T-helper 9 cell (primary cell): Measurements from ENCODE around the gene GABRD.
"Not testable (repeated sequence)": the region's sequence is repeated elsewhere in the genome, so short reads cannot be mapped to it uniquely, and the experiment has no call there.

Experiments used
- DNase-seq: peaks from one replicate; pipeline ENCODE4 v3.0.0-alpha.2; 2020
- total RNA-seq, 2 donors: gene quantifications; one replicate each; lab custom pipeline; 2026; lab: John Stamatoyannopoulos, UW

GABRD gene, protein sequence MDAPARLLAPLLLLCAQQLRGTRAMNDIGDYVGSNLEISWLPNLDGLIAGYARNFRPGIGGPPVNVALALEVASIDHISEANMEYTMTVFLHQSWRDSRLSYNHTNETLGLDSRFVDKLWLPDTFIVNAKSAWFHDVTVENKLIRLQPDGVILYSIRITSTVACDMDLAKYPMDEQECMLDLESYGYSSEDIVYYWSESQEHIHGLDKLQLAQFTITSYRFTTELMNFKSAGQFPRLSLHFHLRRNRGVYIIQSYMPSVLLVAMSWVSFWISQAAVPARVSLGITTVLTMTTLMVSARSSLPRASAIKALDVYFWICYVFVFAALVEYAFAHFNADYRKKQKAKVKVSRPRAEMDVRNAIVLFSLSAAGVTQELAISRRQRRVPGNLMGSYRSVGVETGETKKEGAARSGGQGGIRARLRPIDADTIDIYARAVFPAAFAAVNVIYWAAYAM
- 0 reads per million in 2 donors for total RNA-seq

DNA sequence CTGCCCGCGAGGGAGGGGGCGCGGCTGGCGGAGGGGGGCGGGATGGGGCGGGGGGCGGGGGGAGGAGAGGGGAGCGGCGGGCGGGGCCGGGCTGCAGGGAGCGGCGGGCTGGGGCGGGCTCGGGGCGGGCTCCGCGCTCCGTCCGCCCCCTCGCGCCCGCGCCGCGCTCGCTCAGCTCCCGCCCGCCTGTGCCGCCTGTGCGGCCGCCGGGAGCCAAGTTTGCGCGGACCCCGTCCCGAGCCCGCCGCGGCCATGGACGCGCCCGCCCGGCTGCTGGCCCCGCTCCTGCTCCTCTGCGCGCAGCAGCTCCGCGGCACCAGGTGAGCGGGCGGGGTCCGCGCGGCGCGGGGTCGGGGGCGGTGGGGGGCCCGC, at the start of gene GABRD:
Gene GABRD (plus strand): TSS at position 174 of the 372 bp plus-strand sequence. CDS start 79 bp downstream, at position 253.
- DNase-seq, result no peak

DNA sequence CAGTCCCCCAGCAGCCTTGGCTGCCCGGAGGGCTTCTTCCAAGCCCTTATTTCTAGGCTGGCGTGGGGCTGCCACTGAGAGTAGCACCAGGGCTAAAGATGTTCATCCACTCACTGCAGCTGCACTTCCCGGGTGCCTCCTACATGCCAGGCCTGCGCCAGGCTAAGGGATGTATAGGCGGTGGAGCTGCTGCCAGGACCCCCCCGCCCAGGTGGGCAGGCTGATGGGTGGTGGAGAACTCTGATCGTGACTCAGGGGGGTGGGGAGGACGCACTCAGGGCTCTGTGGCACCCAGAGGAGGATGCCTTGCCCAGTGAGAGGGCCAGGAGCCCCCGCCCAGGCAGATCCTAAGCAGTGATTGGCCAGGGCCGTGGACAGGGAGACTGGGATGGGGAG, 49.6 kb upstream of the GABRD start:
- no peak for DNase-seq

- no peak for DNase-seq
Observed at GRCh38 chr1:1969953-1970716, 49.0 kb upstream of the GABRD start.

DNA sequence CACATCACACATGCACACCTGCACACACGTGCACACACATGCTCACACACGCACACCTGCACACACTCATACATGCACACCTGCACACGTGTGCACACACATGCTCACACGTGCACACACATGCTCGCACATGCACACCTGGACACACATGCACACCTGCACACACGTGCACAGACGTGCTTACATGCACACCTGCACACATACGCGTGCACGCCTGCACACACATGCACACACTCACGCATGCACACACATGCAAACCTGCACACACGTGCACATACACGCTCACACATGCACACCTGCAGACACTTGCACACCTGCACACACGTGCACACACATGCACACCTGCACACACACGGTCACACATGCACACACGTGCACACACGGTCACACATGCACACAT, 48.1 kb upstream of the GABRD start:
- no peak for DNase-seq

- DNase-seq, result no peak
Observed at GRCh38 chr1:1971688-1972087, 47.5 kb upstream of the GABRD start.

DNA sequence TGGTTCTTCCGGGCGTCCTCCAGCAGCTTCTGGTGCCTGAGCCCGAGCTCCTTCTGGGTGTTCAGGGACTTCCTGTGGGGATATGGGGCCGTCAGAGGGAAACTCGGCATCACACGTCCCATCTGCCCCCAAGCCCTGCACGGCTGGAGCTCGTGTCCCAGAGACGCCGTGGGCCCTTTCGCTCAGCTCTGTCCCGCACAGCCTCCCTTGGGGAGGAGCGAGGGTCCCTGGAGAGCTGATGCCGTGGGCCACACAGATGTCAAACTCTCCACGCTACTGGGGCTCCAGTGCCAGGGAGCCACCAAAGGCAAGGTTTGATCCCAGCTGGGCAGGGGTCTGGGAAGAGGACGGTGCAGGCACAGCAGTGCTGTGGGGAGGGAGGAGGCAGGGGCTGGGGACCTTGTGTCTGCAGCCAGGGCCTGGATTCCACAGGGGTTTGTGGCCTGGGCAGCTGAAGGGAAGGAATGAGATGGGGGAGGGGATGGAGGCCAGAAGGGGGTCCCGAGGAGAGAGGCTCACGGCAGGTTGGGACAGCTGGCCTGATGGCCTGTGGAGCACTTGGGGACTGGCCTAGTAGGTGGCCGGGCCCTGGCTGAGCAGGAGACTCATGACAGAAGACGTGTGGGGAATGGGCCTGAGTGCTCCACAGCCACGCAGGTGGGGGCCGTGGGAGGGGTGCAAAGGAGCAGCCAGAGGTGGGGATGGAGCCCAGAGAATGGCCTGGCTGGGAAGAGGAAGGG, 46.0 kb upstream of the GABRD start:
- DNase-seq, result no peak

DNA sequence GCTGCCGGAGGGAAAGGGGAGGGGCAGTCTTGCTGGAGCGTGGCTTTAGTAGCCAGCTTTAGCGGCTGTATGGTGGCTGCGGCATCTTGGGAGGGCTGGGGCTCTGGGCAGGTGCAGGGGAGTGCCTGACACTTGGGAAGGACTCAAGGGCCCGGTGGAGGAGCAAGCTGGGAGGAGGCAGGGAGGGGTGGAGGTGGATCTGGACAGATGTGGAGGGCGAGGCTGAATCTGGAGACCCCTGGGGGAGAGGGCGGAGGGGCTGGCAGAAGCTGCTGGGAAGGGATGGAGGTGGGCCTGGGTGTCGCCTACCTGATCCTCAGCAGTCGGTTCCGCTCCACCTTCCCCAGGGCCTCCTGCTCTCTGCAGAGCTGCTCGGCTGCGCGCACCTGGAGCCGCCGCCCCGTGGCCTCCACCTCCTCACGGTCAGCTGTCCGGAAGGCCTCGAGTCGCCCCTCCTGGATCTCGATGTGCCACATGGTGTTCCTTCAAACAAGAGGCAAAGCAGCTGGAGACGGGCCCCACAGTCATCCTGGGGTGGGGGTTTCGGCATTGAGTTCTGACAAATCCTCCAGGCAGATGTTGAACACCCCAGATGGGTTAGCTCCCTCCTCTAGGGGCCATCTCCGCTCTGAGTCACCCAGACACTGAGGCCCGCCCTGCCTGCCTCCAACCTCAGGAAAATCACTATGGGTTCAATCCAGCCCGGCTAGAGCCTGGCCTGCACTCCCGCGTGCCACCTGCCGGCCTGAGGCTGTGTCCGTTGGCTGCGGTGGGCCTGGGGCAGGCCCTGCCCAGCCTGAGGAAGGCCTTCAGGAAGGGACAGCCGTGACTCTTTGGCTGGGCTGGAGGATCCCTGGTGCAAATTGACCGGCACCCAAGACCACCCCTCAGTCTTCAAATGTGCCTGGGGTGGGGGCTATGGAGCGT, 45.2 kb upstream of the GABRD start:
- DNase-seq, result no peak

- DNase-seq, result no peak
Observed at GRCh38 chr1:1974834-1975233, 44.3 kb upstream of the GABRD start.

DNA sequence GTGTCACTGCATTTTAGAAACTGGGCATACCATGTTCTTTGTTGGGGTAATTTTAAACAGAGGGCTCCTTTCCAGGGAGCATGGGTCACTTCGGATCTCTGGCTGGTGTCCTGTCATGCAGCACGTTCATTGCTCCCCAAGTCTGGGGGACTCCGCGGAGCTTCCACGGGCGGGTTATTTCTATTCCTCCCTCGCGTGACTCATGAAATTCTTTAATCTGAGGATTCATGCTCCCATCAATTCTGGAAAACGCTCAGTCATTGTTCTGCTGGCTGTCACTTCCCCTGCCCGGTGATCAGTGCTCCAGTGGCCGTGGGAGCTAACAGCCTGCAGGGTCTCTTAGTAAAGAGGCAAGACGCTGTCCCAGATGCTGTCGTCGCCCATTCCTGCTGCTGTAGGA, 43.6 kb upstream of the GABRD start:
- DNase-seq, result no peak

DNA sequence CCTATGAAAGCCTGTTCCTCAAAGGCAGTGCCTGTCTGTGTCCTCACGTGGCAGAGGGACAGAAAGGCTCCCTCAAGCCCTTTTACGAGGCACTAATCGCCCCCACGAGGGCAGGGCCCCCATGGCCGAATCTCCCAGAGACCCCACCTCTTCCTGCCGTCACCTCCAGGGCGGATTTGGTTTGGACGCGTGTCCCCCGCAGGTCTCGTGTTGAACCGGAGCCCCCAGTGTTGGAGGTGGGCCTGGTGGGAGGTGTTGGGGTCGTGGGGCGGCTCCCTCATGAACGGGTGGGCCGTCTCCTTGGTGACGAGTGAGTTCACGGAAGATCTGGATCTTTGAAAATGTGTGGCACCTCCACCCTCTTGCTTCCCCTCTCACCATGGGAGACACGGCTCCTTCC, 43.1 kb upstream of the GABRD start:
- no peak for DNase-seq

GRCh38 chr1:1978108-1978507, 41.0 kb upstream of the GABRD start:
- DNase-seq, result no peak

GRCh38 chr1:1978690-1979481, 40.3 kb upstream of the GABRD start:
- DNase-seq, result not testable (repeated sequence)

- no peak for DNase-seq
Observed at GRCh38 chr1:1979482-1980165, 39.5 kb upstream of the GABRD start.

DNA sequence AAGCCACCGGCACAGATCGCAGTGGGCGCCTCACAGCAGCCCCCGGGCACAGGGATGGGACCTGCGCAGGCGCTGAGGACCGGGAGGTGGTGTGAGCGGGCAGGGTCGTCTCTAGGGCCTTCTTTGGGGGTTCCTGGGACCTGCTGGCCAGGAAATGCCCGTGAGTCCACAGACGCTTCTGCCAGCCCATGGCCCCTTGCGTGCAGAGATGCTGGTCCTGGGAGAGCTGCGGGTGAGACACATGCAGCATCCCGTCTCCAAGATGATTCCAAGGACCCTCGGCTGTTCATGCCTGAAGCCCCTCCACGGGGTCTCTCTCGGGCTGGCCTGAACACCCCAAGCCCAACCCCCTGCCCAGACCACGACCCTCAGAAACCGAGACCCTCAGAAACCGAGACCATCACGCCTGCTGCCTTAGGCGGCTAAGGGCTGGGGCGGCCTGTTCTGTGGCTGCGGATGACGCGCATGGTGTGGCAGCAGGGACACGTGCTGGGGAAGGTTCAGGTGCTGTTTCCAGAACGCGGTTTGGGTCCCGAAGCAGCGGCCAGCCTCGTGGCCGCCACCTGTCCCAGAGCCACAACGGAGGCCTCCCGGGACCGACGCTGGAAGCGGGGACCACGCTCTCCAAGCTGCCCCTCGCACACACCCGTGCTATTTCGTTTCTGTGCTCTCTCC, 38.5 kb upstream of the GABRD start:
- no peak for DNase-seq

DNA sequence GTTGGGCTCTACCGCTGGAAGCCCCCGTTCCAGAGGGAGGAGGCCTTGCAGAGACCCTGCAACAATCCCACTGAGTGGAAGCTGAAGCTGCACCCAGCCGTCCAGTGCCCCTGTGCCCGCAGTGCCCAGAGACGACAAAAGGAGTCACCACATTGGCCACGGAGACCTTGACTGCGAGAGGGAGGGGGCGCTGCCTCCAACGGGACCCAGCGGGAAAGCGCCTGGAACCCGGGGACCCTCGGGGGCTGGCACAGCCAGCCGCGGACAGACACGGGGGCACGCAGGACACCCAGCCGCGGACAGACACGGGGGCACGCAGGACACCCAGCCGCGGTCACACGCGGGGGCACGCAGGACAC, 38.0 kb upstream of the GABRD start:
- no peak for DNase-seq

- DNase-seq, result not testable (repeated sequence)
Observed at GRCh38 chr1:1981631-1982327, 37.4 kb upstream of the GABRD start.

DNA sequence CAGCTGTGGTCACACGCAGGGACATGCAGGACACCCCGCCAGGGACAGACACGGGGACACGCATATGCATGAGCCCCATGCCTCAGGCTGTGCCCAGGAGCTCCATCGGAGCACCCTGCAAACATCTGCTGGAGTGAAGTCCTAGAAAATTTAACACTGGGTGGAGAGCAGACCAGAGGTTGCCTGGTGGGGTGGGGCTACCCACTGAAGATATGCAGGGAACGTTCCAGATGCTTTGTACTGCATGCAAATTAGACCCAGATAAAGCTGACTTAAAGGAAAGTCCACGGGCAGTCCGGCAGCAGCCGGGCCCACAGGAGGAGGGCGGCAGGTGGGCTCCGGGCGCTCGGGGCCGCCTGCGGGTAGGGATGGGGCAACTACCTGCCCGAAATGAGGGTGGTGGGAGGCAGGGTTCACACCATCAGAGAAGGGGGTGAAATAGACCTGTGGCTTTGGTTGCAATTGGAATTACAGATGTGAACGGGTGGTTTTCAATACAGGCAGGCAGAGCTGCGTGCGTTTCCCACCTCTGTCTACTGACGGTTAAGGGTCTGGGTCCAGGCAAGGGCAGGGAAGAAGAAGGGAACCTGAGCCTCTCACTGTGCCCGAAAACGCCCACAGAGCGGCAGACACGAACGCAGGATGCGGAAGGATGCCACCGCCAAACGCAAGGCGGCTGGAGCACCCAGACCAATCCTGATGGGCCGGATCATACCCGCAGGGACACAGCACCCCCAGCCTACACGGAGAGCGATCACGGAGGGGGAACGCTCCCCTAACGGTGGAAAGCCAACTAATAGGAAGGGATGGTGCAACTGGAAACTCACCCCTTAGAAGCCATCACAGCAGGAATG, 36.5 kb upstream of the GABRD start:
- DNase-seq, result no peak

DNA sequence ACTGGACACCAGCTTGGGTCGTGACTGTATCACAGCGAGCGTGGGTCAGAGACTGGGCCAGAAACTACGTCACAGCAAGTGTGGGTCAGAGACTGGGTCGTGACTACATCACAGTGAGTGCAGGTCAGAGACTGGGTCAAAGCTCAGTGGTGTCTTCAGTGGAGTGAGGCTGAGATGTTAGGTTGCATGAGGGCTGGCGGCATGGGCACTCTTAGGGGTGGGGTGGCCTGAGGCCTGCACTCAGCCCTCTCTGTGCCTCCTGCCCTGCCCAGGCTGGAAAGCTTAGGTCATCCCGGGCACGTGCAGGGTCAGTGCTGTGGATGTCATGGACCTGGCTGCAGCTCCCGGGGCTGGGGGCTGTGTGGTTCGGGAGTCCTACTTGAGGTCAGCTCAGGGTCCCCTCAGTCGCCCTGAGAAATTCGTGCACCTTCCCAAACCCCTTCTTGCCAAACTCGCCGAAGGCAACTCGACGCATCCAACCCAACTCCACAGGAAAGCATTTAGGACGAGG, 34.5 kb upstream of the GABRD start:
- DNase-seq, result no peak
